HFFc6 (cell line): ENCODE results near the gene ROBO4. TPM values are rescaled to one million over a fixed set of nuclear protein-coding genes. Genes with fewer than 3 reads are reported as not detected.

Experiments
- DNase-seq: peaks from one replicate; pipeline ENCODE4 v3.0.0-alpha.2; 2018
- H3K27ac Mint-ChIP-seq: 2 replicates; pipeline ENCODE4 v1.8.0; 2020; ENCODE audit warnings: mild to moderate bottlenecking, mixed read lengths
- H3K27me3 Mint-ChIP-seq: 2 replicates; pipeline ENCODE4 v1.8.0; 2021; ENCODE audit warnings: mild to moderate bottlenecking, moderate library complexity, mixed read lengths; ENCODE audit not compliant: insufficient read depth
- H3K36me3 Mint-ChIP-seq: 2 replicates; pipeline ENCODE4 v1.8.0; 2021; ENCODE audit warnings: low read depth, mixed read lengths
- H3K4me1 Mint-ChIP-seq: 2 replicates; pipeline ENCODE4 v1.8.0; 2020; ENCODE audit warnings: low read depth, mixed read lengths
- H3K4me3 Mint-ChIP-seq: 2 replicates; pipeline ENCODE4 v1.8.0; 2020; ENCODE audit warnings: mild to moderate bottlenecking, moderate library complexity, mixed read lengths
- H3K9me3 Mint-ChIP-seq: 2 replicates; pipeline ENCODE4 v1.8.0; 2020; ENCODE audit warnings: mild to moderate bottlenecking, mixed read lengths
- total RNA-seq, 6 experiments: library from RNA; stranded (reverse); fragmentation: NEBNext Ultra II Directional; extraction: Animal tissue kit (Norgen Biotek cat#: 25700); gene quantifications; 2 replicates in 1 of 6; 3 replicates in 5 of 6; pipeline ENCODE4 v1.2.3, GENCODE V29; 2021
- TF ChIP-seq, protein P1 (sequence below): fragments of 200-600 bp; sonication (generic); IDR thresholded peaks from 2 replicates; pipeline ENCODE4 v1.5.0; 2021; ENCODE audit warnings: antibody characterized with exemption, mild to moderate bottlenecking

Gene ROBO4
- total RNA-seq, 6 experiments from 2014 or later = 0.46 to 0.63 (median 0.56) TPM

DNA sequence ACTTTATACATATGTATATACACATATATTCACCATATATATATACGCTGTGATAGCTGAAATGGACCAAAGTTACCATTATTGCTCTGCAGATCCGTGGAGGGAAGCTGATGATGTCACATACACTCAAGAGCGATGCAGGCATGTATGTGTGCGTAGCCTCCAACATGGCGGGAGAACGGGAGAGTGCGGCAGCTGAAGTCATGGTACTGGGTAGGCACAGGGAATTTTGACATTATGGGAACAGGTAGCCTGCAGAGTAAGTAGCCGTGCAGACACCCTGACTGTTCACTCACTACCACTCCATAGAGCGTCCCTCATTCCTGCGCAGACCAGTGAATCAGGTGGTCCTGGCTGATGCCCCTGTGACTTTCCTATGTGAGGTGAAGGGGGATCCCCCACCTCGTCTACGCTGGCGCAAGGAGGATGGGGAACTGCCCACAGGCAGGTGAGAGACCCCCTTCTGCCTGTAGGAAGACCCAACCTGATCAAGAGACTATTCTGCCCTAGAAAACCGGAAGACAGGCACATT lies 27.7 kb downstream of the ROBO4 start:
- H3K4me1 Mint-ChIP-seq = peaks cover 6% of the 10 kb centered on the region
- no peak for DNase-seq
- TF ChIP-seq, protein P1, sequence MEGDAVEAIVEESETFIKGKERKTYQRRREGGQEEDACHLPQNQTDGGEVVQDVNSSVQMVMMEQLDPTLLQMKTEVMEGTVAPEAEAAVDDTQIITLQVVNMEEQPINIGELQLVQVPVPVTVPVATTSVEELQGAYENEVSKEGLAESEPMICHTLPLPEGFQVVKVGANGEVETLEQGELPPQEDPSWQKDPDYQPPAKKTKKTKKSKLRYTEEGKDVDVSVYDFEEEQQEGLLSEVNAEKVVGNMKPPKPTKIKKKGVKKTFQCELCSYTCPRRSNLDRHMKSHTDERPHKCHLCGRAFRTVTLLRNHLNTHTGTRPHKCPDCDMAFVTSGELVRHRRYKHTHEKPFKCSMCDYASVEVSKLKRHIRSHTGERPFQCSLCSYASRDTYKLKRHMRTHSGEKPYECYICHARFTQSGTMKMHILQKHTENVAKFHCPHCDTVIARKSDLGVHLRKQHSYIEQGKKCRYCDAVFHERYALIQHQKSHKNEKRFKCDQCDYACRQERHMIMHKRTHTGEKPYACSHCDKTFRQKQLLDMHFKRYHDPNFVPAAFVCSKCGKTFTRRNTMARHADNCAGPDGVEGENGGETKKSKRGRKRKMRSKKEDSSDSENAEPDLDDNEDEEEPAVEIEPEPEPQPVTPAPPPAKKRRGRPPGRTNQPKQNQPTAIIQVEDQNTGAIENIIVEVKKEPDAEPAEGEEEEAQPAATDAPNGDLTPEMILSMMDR = no peak
- no peaks in the 10 kb centered on the region for H3K9me3 Mint-ChIP-seq
- H3K4me3 Mint-ChIP-seq = no peak overlapping the region
- no peak overlapping the region for H3K27ac Mint-ChIP-seq
- H3K36me3 Mint-ChIP-seq = no peaks in the 10 kb centered on the region
- H3K27me3 Mint-ChIP-seq = peaks cover 56% of the 10 kb centered on the region

DNA sequence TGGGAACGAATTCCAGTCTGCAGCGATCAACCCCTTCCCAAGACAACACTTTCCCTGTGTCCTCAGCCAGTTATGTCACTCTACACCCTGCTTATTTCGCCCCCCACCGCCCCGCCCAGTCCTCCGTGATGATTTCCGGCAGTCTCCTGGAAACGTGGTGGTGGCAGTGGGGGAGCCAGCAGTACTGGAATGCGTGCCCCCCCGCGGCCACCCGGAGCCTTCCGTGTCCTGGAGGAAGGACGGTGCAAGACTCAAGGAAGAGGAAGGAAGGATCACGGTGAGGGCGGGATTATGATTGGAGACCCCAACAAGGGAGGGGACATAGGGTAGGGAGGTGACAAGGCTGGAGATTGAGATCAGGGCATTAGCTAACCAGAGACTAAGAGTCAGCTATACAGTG lies 28.3 kb downstream of the ROBO4 start:
- TF ChIP-seq, protein P1 = no peak
- H3K27me3 Mint-ChIP-seq = peaks cover 62% of the 10 kb centered on the region

DNA sequence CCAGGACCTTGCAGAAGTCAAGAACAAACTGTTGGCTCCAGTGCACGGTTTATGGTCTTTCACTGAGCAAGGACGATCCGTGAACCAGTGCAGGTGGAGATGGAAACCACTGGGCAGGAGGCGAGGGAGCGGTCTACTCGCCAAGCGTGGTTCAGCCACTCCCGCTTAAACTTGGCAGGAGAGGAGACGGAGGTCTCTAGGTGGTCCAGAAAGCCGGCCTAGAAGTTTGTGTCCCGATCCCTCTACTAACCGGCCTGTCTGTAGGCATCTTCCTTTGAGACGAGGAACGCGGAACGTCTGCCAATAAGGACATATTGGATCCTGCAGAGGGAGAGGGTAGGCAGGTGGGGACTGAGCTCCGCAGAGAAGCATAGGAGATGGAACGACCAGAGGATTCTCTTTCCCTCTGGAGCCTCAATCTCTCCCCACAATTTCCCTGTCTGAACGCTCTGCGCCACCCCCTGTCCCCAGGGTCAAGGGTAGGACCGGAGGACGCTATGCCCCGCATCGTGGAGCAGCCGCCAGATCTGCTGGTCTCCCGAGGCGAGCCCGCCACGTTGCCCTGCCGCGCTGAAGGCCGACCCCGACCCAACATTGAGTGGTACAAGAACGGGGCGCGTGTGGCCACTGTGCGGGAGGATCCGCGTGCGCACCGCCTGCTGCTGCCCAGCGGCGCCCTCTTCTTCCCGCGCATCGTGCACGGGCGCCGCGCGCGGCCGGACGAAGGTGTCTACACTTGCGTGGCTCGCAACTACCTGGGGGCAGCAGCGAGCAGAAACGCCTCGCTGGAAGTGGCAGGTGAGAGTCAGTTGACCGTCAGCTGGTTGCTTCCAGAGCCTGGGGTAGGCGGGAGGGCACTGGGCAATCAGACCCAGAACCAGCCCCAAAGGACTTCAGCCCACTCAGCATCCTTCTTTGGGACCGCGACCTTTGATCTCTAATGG lies 29.1 kb downstream of the ROBO4 start:
- peaks cover 61% of the 10 kb centered on the region for H3K27me3 Mint-ChIP-seq
- no peaks in the 10 kb centered on the region for H3K36me3 Mint-ChIP-seq
- DNase-seq = no peak
- H3K4me3 Mint-ChIP-seq = no peak overlapping the region
- H3K4me1 Mint-ChIP-seq = peaks cover 9% of the 10 kb centered on the region
- TF ChIP-seq, protein P1 = no peak
- H3K27ac Mint-ChIP-seq = no peak overlapping the region
- H3K9me3 Mint-ChIP-seq = no peaks in the 10 kb centered on the region

More for the DNA sequence above, 28.3 kb downstream of the ROBO4 start:
- Mint-ChIP-seq H3K27ac (no peak overlapping the region), H3K36me3 (no peaks in the 10 kb centered on the region), H3K4me1 (peaks cover 6% of the 10 kb centered on the region), H3K9me3 (no peaks in the 10 kb centered on the region), H3K4me3 (no peak overlapping the region)
- DNase-seq = no peak

DNA sequence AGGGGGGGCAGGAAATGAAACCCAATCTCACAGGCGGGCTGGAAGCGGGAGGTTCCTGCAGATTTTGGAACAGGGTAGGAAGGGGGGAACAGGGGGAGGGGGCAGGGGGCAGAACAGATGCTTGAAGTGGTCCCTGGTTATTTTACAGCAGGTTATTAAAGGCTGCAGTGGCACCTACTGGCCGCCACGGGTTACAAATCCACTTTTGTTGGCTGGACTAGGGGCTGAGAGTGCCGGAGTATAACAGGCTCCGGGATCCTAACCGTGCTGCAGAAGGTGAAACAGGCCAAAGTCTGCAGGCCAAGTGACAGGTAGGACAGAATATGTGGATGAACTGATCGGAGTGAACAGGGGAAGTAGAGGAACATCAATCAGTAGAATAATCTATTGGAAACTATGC lies 30.0 kb downstream of the ROBO4 start:
- peaks cover 18% of the 10 kb centered on the region for H3K4me1 Mint-ChIP-seq
- H3K36me3 Mint-ChIP-seq = no peaks in the 10 kb centered on the region
- DNase-seq = peak; percentile 16
- no peak overlapping the region for H3K27ac Mint-ChIP-seq
- H3K4me3 Mint-ChIP-seq = no peak overlapping the region
- H3K27me3 Mint-ChIP-seq = peaks cover 61% of the 10 kb centered on the region
- TF ChIP-seq, protein P1 = peak; percentile 71
- H3K9me3 Mint-ChIP-seq = no peaks in the 10 kb centered on the region

DNA sequence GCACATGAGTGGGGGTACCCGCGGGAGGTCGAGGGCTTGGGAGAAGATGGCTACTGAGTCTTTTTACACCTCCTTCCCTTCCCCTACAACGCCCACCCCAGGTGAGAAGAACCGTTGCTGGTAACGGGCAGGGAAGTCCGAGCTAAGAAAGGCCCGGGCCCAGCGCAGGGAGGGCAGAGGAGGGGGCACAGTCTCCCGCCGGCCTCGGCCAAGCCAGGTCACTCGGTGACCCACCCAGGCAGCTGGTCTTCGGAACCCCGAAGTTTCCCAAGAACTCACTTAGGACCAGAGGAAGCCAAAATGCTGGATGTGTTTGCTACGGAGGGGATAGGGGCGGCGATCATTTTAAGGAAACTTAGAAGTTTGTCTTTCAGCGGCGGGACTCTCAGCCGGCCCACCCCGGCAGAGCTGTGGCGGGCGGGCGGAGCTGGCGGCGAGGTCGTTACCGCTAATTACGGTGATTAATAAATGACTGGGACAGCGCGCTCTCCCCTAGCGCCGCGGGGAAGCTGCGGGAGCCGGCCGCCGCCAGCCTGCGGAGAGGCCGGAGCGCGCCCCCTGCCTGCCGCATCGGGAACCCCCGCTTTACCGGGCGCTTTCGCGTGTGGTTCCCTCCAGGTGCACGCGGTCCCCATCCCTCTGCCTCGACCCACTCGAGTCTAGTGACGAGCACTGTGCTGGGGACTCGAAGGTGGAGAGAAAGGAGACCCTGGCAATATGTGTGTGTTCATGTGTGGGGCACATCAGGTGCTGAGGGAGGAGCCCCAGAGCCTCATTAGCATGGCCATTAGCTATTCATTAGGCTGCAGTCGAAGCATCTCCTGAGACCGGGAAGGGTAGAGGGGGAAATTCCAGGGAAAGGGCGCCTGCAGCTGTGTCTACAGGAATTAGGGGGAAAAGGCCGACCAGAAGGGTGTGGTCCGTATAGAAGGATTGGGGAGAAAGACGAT lies 31.5 kb downstream of the ROBO4 start:
- no peak for DNase-seq
- H3K27ac Mint-ChIP-seq = no peak overlapping the region
- H3K27me3 Mint-ChIP-seq = peaks cover 73% of the 10 kb centered on the region
- TF ChIP-seq, protein P1 = peak; percentile 92
- H3K4me1 Mint-ChIP-seq = peaks cover 19% of the 10 kb centered on the region
- no peaks in the 10 kb centered on the region for H3K36me3 Mint-ChIP-seq
- H3K4me3 Mint-ChIP-seq = peak overlapping the region; percentile 64; the same call in 1 of the 2 replicates
- H3K9me3 Mint-ChIP-seq = no peaks in the 10 kb centered on the region
